Activated T-helper 17 cell treated with anti-CD3 and anti-CD28 coated beads, Interleukin-2, amount 50 U/mL, for 72 hours (primary cell): Measurements from ENCODE around the gene BCL11A. TPM values are rescaled to one million over a fixed set of nuclear protein-coding genes. Genes with fewer than 3 reads are reported as not detected.

Experiments
- ATAC-seq: fragments of 150-1000 bp; cut with Tn5 transposase; replicated peaks from 2 replicates; pipeline ENCODE4 v1.10.0; 2021; ENCODE audit warnings: mild to moderate bottlenecking, moderate library complexity
- H3K27ac Mint-ChIP-seq: one replicate; pipeline ENCODE4 v1.8.0; 2022; ENCODE audit warnings: mixed read lengths
- H3K27me3 Mint-ChIP-seq: one replicate; pipeline ENCODE4 v1.8.0; 2022; ENCODE audit warnings: mixed read lengths
- H3K36me3 Mint-ChIP-seq: one replicate; pipeline ENCODE4 v1.8.0; 2022; ENCODE audit warnings: low read depth, mild to moderate bottlenecking, mixed read lengths
- H3K4me1 Mint-ChIP-seq: one replicate; pipeline ENCODE4 v1.8.0; 2022; ENCODE audit warnings: mixed read lengths
- H3K4me3 Mint-ChIP-seq: one replicate; pipeline ENCODE4 v1.8.0; 2022; ENCODE audit warnings: mild to moderate bottlenecking, mixed read lengths
- H3K9me3 Mint-ChIP-seq: one replicate; pipeline ENCODE4 v1.8.0; 2022; ENCODE audit warnings: mixed read lengths
- total RNA-seq, 2 donors: library from RNA; stranded (reverse); gene quantifications; one replicate each; pipeline ENCODE4 v1.2.3, GENCODE V29; 2022

The BCL11A gene
- under 1 TPM in 1 of 2 donors, not detected in 1; 0.90 TPM for total RNA-seq

DNA sequence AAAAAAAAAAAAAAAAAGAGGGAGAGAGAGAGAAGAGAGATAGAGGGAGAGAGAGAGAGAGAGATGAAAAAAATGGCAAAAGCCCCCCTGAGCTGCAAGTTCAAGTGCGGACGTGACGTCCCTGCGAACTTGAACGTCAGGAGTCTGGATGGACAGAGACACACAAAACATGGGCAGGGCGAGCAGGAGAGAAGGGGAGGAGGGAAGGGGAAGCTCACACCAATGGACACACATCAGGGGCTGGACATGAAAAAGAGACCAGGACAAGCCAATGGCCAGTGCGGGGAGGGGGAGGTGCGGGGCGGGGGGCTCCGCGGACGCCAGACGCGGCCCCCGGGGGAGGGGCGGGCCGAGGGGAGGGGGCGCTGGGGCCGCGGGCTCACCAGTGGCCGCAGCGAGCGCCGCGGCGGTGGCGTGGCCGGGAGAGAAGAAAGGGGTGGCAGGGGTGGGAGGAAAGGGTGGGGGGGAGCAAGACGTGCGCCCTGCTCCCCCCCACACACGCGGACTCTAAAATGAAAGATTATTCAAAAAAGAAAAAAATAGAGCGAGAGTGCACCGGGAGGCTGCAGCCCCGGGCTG, at the start of gene BCL11A:
Gene BCL11A, minus strand, starts transcription at position 160 of the 579 bp plus-strand sequence. CDS start 384 bp downstream, outside the sequence.
- no peak within 1 kb of the TSS for H3K27ac Mint-ChIP-seq
- peak within 1 kb of the TSS; percentile 74 for H3K4me3 Mint-ChIP-seq
- H3K4me1 Mint-ChIP-seq: peaks cover 14% of the 10 kb centered on the region
- peaks cover 46% of the 10 kb centered on the region for H3K27me3 Mint-ChIP-seq
- no peak for ATAC-seq
- H3K9me3 Mint-ChIP-seq: no peaks in the 10 kb centered on the region
- H3K36me3 Mint-ChIP-seq: peaks cover 6% of the 10 kb centered on the region

DNA sequence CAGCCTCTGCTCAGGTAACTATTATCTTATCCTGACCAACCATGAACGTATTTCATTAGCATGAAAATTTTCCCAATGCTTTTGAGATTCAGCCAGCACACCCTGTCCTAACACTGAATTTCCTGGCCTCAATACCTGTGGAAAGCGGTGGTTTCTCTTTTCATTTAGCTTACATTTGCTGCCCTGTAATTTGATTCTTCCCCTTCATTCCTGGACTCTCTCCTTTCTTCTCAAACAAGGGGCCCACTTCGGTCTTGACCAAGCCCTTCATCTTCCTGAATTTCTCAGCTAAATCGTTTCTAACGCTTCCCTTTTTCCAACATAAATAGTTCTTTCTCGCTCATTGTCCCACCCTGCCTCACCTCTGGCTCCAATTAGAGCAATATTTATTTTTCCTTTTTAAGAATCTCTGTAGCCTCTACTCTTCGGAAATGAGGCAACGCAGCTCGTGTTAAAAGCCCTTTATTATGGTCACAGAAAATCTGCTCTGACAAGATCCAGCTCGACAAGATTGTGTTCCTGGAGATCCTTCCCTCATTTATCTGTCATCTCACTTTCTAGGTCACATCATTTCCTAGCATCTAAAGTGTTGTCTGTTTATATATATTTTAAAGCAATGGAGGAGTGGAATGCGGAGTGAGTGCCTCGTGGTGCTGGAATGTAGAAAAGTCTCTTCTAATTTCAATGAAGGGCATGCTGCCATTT, 49.5 kb upstream of the BCL11A start:
- no peak for ATAC-seq
- H3K4me3 Mint-ChIP-seq: no peak overlapping the region
- H3K9me3 Mint-ChIP-seq: peaks cover 5% of the 10 kb centered on the region
- H3K27ac Mint-ChIP-seq: no peak overlapping the region
- no peaks in the 10 kb centered on the region for H3K36me3 Mint-ChIP-seq
- H3K4me1 Mint-ChIP-seq: no peaks in the 10 kb centered on the region
- peaks cover 23% of the 10 kb centered on the region for H3K27me3 Mint-ChIP-seq

GRCh38 chr2:60602388-60602787, 48.9 kb upstream of the BCL11A start:
- Mint-ChIP-seq H3K27ac (no peak overlapping the region), H3K4me1 (no peaks in the 10 kb centered on the region), H3K27me3 (peaks cover 28% of the 10 kb centered on the region), H3K36me3 (no peaks in the 10 kb centered on the region), H3K4me3 (no peak overlapping the region), H3K9me3 (peaks cover 5% of the 10 kb centered on the region)
- no peak for ATAC-seq

DNA sequence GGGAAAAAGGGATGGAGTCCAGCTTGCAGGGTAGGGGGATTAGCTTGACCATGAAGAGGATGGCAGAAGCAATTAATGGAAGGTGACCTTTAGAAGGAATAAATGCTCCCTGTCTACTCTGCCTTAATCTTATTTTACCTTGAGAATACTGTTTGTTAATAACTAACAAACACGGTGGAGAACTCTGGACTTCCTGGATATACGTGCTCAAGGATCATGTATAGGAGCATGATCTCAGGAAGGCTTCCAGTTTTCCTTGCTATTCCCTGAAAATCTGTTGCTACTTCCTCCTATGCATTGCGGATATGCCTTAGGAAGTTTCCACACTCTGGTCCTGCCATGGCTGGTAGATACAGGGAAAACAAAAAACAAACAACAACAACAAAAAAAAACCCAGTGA, 44.8 kb upstream of the BCL11A start:
- Mint-ChIP-seq H3K27ac (no peak overlapping the region), H3K36me3 (no peaks in the 10 kb centered on the region), H3K4me1 (no peaks in the 10 kb centered on the region), H3K27me3 (peaks cover 25% of the 10 kb centered on the region), H3K9me3 (no peaks in the 10 kb centered on the region), H3K4me3 (no peak overlapping the region)
- no peak for ATAC-seq

- peaks cover 28% of the 10 kb centered on the region for H3K27me3 Mint-ChIP-seq
- no peak overlapping the region for H3K27ac Mint-ChIP-seq
- H3K9me3 Mint-ChIP-seq: no peaks in the 10 kb centered on the region
- H3K4me3 Mint-ChIP-seq: no peak overlapping the region
- no peaks in the 10 kb centered on the region for H3K4me1 Mint-ChIP-seq
- ATAC-seq: no peak
- H3K36me3 Mint-ChIP-seq: no peaks in the 10 kb centered on the region
Measured at GRCh38 chr2:60597346-60597745, 43.9 kb upstream of the BCL11A start.

DNA sequence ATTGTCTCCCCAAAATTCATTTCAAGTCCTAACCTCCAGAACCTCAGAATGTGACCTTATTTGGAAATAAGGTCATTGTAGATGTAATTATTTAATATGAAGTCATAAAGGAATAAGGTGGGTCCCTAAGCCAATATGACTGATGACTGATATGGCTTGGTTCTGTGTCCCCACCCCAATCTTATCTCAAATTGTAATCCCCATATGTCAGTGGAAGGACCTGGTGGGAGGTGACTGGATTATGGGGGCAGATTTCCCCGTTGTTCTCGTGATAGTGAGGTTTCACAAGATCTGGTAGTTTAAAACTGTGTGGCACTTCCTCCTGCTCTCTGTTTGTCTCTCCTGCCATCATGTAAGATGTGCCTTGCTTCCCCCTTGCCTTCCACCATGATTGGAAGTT, 43.0 kb upstream of the BCL11A start:
- ATAC-seq: no peak
- no peaks in the 10 kb centered on the region for H3K4me1 Mint-ChIP-seq
- no peak overlapping the region for H3K4me3 Mint-ChIP-seq
- no peak overlapping the region for H3K27ac Mint-ChIP-seq
- H3K27me3 Mint-ChIP-seq: peaks cover 35% of the 10 kb centered on the region
- no peaks in the 10 kb centered on the region for H3K9me3 Mint-ChIP-seq
- H3K36me3 Mint-ChIP-seq: no peaks in the 10 kb centered on the region

DNA sequence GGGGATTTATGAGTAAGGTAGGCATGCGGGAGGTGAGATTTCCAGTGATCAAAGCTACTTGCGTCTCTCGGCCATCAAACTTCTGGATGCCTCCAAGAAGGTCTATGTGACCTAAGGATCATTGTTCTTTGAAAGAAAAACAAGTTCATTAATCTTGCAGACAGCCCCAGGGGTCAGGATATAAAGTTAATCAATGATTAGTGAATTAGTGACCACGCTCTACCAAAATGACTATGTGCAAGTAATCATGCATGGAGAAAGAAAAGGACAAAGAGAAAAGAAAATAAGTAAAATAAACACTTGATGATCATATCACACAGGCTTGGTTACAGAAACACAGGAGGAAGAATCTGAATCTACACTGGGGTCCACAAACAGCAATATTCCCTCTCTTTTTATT, 42.5 kb upstream of the BCL11A start:
- Mint-ChIP-seq H3K9me3 (no peaks in the 10 kb centered on the region), H3K36me3 (no peaks in the 10 kb centered on the region), H3K4me1 (no peaks in the 10 kb centered on the region), H3K4me3 (no peak overlapping the region), H3K27me3 (peaks cover 39% of the 10 kb centered on the region), H3K27ac (no peak overlapping the region)
- no peak for ATAC-seq

DNA sequence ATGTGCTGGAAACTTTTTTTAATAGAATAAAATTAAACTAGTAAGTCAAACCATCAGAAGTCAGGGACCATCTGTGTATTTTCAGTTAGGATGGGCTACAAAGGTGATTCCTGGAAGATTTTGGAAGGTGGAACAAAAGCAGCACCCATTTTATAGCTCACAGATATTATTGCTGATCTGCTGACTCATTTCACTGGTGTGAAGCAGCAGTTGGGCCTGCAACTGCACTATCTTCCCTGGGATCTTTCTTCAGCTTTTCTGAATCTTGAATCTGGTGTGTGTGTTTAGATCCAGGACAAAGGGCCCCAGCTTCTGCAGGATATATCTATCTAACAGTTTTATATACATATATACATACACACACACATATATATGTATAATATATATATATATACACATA, 35.6 kb upstream of the BCL11A start:
- Mint-ChIP-seq H3K27me3 (peaks cover 44% of the 10 kb centered on the region), H3K4me3 (no peak overlapping the region), H3K27ac (no peak overlapping the region), H3K9me3 (no peaks in the 10 kb centered on the region), H3K36me3 (no peaks in the 10 kb centered on the region), H3K4me1 (no peaks in the 10 kb centered on the region)
- ATAC-seq: no peak

- Mint-ChIP-seq H3K9me3 (no peaks in the 10 kb centered on the region), H3K4me3 (no peak overlapping the region), H3K4me1 (no peaks in the 10 kb centered on the region), H3K36me3 (no peaks in the 10 kb centered on the region), H3K27me3 (peaks cover 45% of the 10 kb centered on the region), H3K27ac (no peak overlapping the region)
- ATAC-seq: no peak
Measured at GRCh38 chr2:60586081-60586480, 32.6 kb upstream of the BCL11A start.

DNA sequence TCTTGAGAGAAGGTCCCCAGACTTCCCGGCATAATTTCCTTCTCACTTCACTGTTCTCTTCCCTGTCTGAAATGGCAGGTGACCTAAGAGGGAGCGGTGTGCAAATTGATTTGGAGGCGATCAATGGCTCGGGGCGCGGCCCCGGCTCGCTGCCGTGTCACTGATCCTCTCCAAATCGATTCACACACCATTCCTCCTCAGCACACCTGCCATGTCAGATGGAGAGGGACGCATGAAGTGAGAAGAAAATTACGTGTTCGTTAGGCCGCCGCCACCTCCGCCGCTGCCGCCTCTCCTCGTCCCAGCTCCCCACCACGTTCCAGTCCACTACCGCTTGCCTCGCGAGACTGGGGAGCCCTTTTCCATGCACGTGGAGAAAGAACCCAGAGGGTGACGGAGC, 31.8 kb upstream of the BCL11A start:
- Mint-ChIP-seq H3K9me3 (no peaks in the 10 kb centered on the region), H3K4me3 (no peak overlapping the region), H3K27ac (no peak overlapping the region), H3K4me1 (no peaks in the 10 kb centered on the region), H3K36me3 (no peaks in the 10 kb centered on the region), H3K27me3 (peaks cover 45% of the 10 kb centered on the region)
- ATAC-seq: no peak

DNA sequence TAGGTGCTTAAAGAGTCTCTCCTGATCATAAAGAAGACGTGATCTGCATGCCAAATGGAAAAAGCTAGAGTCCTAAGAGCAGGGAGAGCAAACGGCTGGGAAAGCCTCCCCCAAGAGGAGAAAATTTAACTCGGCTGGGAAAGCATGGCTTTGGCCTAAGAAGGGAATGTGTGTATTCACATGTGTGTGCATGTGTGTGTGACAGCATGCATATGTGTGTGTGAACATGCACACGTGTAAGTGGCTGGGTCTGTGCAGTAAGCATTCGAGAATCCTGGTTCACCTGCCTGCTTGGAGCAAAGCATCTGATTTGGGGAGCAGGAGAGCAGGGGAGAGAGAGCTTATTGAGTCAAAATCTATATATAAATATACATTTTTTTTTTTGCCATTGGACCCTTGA, 30.1 kb upstream of the BCL11A start:
- Mint-ChIP-seq H3K4me1 (no peaks in the 10 kb centered on the region), H3K9me3 (no peaks in the 10 kb centered on the region), H3K27me3 (peaks cover 56% of the 10 kb centered on the region), H3K36me3 (no peaks in the 10 kb centered on the region), H3K27ac (no peak overlapping the region), H3K4me3 (no peak overlapping the region)
- no peak for ATAC-seq

- peak; percentile 77 for ATAC-seq
- H3K9me3 Mint-ChIP-seq: no peaks in the 10 kb centered on the region
- no peaks in the 10 kb centered on the region for H3K4me1 Mint-ChIP-seq
- H3K4me3 Mint-ChIP-seq: no peak overlapping the region
- no peaks in the 10 kb centered on the region for H3K36me3 Mint-ChIP-seq
- peaks cover 53% of the 10 kb centered on the region for H3K27me3 Mint-ChIP-seq
- H3K27ac Mint-ChIP-seq: no peak overlapping the region
Measured at GRCh38 chr2:60581433-60582282, 28.2 kb upstream of the BCL11A start.

DNA sequence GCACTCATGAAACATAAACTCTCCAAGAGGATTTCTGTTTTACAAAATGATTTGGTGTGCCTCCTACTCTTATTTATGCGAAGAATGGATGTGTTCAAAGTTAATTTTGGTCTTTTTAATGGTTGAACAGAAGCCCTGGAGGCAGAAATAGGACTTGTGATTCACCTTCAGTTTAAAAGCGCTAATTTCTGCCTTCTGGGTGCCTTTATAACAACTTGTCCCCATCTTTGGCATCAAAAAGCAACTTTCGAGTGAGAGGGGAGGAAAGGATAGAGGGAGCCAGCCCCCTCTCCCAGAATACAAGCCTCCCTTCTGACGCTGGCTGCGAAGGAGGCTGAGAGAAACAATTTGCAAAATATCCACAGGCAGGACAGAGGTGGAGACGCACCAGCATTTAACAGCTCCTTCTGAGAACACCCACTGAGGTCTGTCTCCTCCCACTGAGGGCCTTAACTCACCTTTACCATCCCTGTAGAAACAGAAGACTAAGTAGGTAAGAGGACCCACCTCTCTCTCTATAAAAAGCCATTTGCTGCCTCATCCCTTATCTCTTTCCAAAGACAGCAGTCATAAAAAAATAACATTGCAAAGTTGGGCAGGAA, 24.3 kb upstream of the BCL11A start:
- Mint-ChIP-seq H3K27me3 (peaks cover 44% of the 10 kb centered on the region), H3K4me3 (no peak overlapping the region), H3K9me3 (no peaks in the 10 kb centered on the region), H3K27ac (no peak overlapping the region), H3K36me3 (no peaks in the 10 kb centered on the region), H3K4me1 (no peaks in the 10 kb centered on the region)
- no peak for ATAC-seq

GRCh38 chr2:60573251-60573650, 19.8 kb upstream of the BCL11A start:
- no peaks in the 10 kb centered on the region for H3K4me1 Mint-ChIP-seq
- no peak overlapping the region for H3K27ac Mint-ChIP-seq
- no peak overlapping the region for H3K4me3 Mint-ChIP-seq
- H3K9me3 Mint-ChIP-seq: no peaks in the 10 kb centered on the region
- H3K36me3 Mint-ChIP-seq: no peaks in the 10 kb centered on the region
- H3K27me3 Mint-ChIP-seq: peaks cover 35% of the 10 kb centered on the region
- ATAC-seq: no peak
